GM19351 (cell line): Measurements from ENCODE around the gene CEP126.

Source experiments
- ATAC-seq: cut with Tn5 transposase; IDR thresholded peaks from one replicate; pipeline ENCODE4 v1.9.1; 2021; ENCODE audit warnings: mild to moderate bottlenecking, moderate library complexity; ENCODE audit not compliant: unreplicated experiment

The CEP126 gene

GRCh38 chr11:102010776-102011494 is 96.1 kb downstream of the CEP126 start:
- no peak for ATAC-seq

- no peak for ATAC-seq
Observed at GRCh38 chr11:102012946-102013345, 98.1 kb downstream of the CEP126 start.

GRCh38 chr11:102014756-102015155 is 99.9 kb downstream of the CEP126 start:
- no peak for ATAC-seq

GRCh38 chr11:102017026-102017425 is 102.2 kb downstream of the CEP126 start:
- ATAC-seq: no peak

- no peak for ATAC-seq
Observed at GRCh38 chr11:102026217-102026616, 111.4 kb downstream of the CEP126 start.

GRCh38 chr11:102026959-102027358 is 112.1 kb downstream of the CEP126 start:
- ATAC-seq: no peak

GRCh38 chr11:102036757-102037156 is 121.9 kb downstream of the CEP126 start:
- no peak for ATAC-seq

GRCh38 chr11:102046841-102047240 is 132.0 kb downstream of the CEP126 start:
- ATAC-seq: no peak

- ATAC-seq: peak; percentile 83
Observed at GRCh38 chr11:102047305-102047924, 132.6 kb downstream of the CEP126 start, which contains the start of gene CFAP300. Gene CFAP300 (plus strand): TSS chr11:102047437. CDS start chr11:102047471, 34 bp downstream.
